Mesenchymal stem cell (in vitro differentiated cells and primary cell): ENCODE measurements around the gene NPHP4.

Experiments used
- DNase-seq: peaks from one replicate; pipeline ENCODE4 v3.0.0-alpha.2; 2013
- H2AFZ ChIP-seq: one replicate; pipeline ENCODE4 v1.6.1; 2013; ENCODE audit warnings: low read depth, mild to moderate bottlenecking, control low read depth, inconsistent platforms, low read length, moderate library complexity
- H2AK5ac ChIP-seq: 2 replicates; pipeline ENCODE4 v1.6.1; 2013; ENCODE audit warnings: low read length, moderate library complexity, mild to moderate bottlenecking, inconsistent platforms; ENCODE audit not compliant: severe bottlenecking
- H2BK120ac ChIP-seq: one replicate; pipeline ENCODE4 v1.6.1; 2013; ENCODE audit warnings: low read depth, mild to moderate bottlenecking, inconsistent platforms, low read length, moderate library complexity
- H2BK12ac ChIP-seq, 2 experiments: one replicate each; pipeline ENCODE4 v1.6.1; 2013; ENCODE audit warnings: inconsistent platforms in 2 of 2, low read length in 2 of 2, mild to moderate bottlenecking in 2 of 2, moderate library complexity in 2 of 2, control low read depth in 1 of 2
- H2BK15ac ChIP-seq: one replicate; pipeline ENCODE4 v1.6.1; 2013; ENCODE audit warnings: mild to moderate bottlenecking, low read depth, inconsistent platforms; ENCODE audit not compliant: poor library complexity, severe bottlenecking
- H2BK5ac ChIP-seq: 2 replicates; pipeline ENCODE4 v1.6.1; 2013; ENCODE audit warnings: low read depth, mild to moderate bottlenecking, low read length, control low read depth, inconsistent platforms; ENCODE audit not compliant: poor library complexity, severe bottlenecking
- H3K14ac ChIP-seq, 2 experiments: one replicate each; pipeline ENCODE4 v1.6.1; 2013; ENCODE audit warnings: inconsistent platforms in 2 of 2, low read length in 2 of 2, control low read depth in 1 of 2, mild to moderate bottlenecking in 1 of 2, moderate library complexity in 1 of 2
- H3K18ac ChIP-seq, 2 experiments: one replicate each; pipeline ENCODE4 v1.6.1; 2013; ENCODE audit warnings: inconsistent platforms in 2 of 2, low read length in 2 of 2, control low read depth in 1 of 2, low read depth in 1 of 2, mild to moderate bottlenecking in 1 of 2
- H3K23ac ChIP-seq, 2 experiments: one replicate each; pipeline ENCODE4 v1.6.1; 2013; ENCODE audit warnings: inconsistent platforms in 2 of 2, low read length in 2 of 2, mild to moderate bottlenecking in 2 of 2, moderate library complexity in 2 of 2, control low read depth in 1 of 2
- H3K27ac ChIP-seq: 2 replicates; pipeline ENCODE4 v1.5.1; 2013; ENCODE audit warnings: mild to moderate bottlenecking, moderate library complexity, low read length, control low read depth, inconsistent platforms; ENCODE audit not compliant: poor library complexity, severe bottlenecking
- H3K27me3 ChIP-seq, 2 experiments: 2 replicates each; pipeline versions ENCODE4 v1.6.1 to v1.7.0; 2013; ENCODE audit warnings: low read length in 2 of 2, mild to moderate bottlenecking in 2 of 2, moderate library complexity in 2 of 2, control low read depth in 1 of 2, inconsistent platforms in 1 of 2; ENCODE audit not compliant: control insufficient read depth in 1 of 2, insufficient read depth in 1 of 2
- H3K36me3 ChIP-seq, 2 experiments: 2 replicates each; pipeline versions ENCODE4 v1.6.1 to v1.7.0; 2013; ENCODE audit warnings: low read length in 2 of 2, control low read depth in 1 of 2, inconsistent platforms in 1 of 2, low read depth in 1 of 2, mild to moderate bottlenecking in 1 of 2; ENCODE audit not compliant: insufficient read depth in 2 of 2, control insufficient read depth in 1 of 2
- H3K4ac ChIP-seq, 2 experiments: one replicate each; pipeline ENCODE4 v1.6.1; 2013; ENCODE audit warnings: inconsistent platforms in 2 of 2, low read length in 2 of 2, mild to moderate bottlenecking in 2 of 2, moderate library complexity in 2 of 2, control low read depth in 1 of 2, low read depth in 1 of 2
- H3K4me1 ChIP-seq: 2 replicates; pipeline ENCODE4 v1.6.1; 2013; ENCODE audit warnings: low read depth, low read length, control low read depth; ENCODE audit not compliant: control insufficient read depth, insufficient read depth
- H3K4me2 ChIP-seq: 2 replicates; pipeline ENCODE4 v1.6.1; 2013; ENCODE audit warnings: low read length, mild to moderate bottlenecking, inconsistent platforms; ENCODE audit not compliant: poor library complexity, severe bottlenecking
- H3K4me3 ChIP-seq, 2 experiments: 2 replicates each; pipeline versions ENCODE4 v1.5.1 to v1.7.0; 2013; ENCODE audit warnings: low read length in 2 of 2, mild to moderate bottlenecking in 2 of 2, control low read depth in 1 of 2, low read depth in 1 of 2; ENCODE audit not compliant: insufficient read depth in 1 of 2
- H3K79me1 ChIP-seq: replicated peaks from 2 replicates; pipeline ENCODE4 v1.6.1; 2013; ENCODE audit warnings: mild to moderate bottlenecking, control low read depth, low read length, inconsistent platforms; ENCODE audit not compliant: poor library complexity, severe bottlenecking
- H3K9ac ChIP-seq: 2 replicates; pipeline ENCODE4 v1.7.0; 2013; ENCODE audit warnings: mild to moderate bottlenecking, low read length, moderate library complexity
- H3K9me3 ChIP-seq: 2 replicates; pipeline ENCODE4 v1.7.0; 2013; ENCODE audit warnings: mild to moderate bottlenecking, low read length; ENCODE audit not compliant: control insufficient read depth
- H4K8ac ChIP-seq: one replicate; pipeline ENCODE4 v1.6.1; 2013; ENCODE audit warnings: inconsistent platforms, mild to moderate bottlenecking, low read length, moderate library complexity
- H4K91ac ChIP-seq: one replicate; pipeline ENCODE4 v1.6.1; 2013; ENCODE audit warnings: mild to moderate bottlenecking, low read length, inconsistent platforms
- WGBS: methylation state at CpG from one replicate; pipeline ENCODE4 v1.1.7; 2013; ENCODE audit warnings: mixed read lengths; 5-methylcytosine and 5-hydroxymethylcytosine counted together

NPHP4 gene

DNA sequence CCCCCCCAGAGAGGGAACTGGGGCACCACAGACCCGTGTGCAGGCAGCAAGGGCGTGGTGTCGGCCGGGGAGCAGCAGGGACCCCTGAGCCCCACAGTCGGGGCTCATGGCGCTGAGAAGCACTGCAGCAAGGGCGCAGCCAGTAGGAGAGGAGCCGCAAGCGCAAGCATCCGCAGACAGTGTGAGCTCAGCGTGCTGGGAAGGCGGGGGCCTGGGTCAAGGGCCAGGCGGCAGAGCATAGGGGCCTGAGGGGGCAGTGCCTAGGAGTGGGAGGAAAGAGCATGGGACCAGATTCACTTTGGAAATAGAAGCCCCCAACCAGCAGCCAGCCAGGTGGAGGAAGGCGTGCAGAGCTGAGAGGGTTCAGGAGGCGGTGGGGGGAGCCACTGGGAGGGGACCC lies 46.8 kb upstream of the NPHP4 start:
- peaks cover 33 to 41% of the 10 kb centered on the region in 2 experiments for H3K27me3 ChIP-seq
- H2BK12ac ChIP-seq: no peak overlapping the region
- H3K9ac ChIP-seq: no peak overlapping the region
- no peak overlapping the region for H3K23ac ChIP-seq
- H2AFZ ChIP-seq: no peak overlapping the region
- no peak overlapping the region for H2BK120ac ChIP-seq
- H3K4me1 ChIP-seq: peaks cover 10% of the 10 kb centered on the region
- no peaks in the 10 kb centered on the region for H3K79me1 ChIP-seq
- no peak overlapping the region for H2BK15ac ChIP-seq
- H2BK5ac ChIP-seq: no peak overlapping the region
- no peak overlapping the region for H4K91ac ChIP-seq
- 88% methylated on average over 15 of the region's 15 CpGs for WGBS
- DNase-seq: no peak
- no peak overlapping the region for H3K4me3 ChIP-seq
- H3K27ac ChIP-seq: no peak overlapping the region
- H3K4me2 ChIP-seq: no peak overlapping the region
- H3K18ac ChIP-seq: no peak overlapping the region
- no peak overlapping the region for H3K14ac ChIP-seq
- no peak overlapping the region for H3K4ac ChIP-seq
- no peak overlapping the region for H4K8ac ChIP-seq
- no peaks in the 10 kb centered on the region for H3K9me3 ChIP-seq
- no peaks in the 10 kb centered on the region for H3K36me3 ChIP-seq
- no peak overlapping the region for H2AK5ac ChIP-seq

DNA sequence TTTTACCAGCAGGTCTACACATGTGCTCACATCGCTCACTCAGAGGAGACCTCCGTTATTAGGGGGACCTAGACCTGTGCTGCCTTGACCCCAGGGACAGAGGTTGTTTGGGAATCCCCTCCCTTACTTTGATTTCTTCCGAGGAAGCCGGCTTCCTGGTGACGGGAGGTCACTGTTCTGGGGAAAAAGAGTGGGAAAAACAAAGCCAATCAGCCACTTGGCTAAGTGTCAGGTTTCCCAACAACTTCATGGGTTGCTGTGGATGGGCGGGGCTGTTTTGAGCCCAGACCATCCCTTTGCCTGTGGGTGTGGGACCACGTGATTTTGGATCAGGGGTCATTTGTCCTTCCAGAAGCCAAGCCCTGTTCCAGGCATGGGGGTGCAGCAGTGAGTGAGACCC lies 46.4 kb upstream of the NPHP4 start:
- no peak overlapping the region for H3K27ac ChIP-seq
- H3K36me3 ChIP-seq: no peaks in the 10 kb centered on the region

GRCh38 chr1:6037338-6037762 lies 45.1 kb upstream of the NPHP4 start:
- Histone ChIP-seq H2BK120ac (no peak overlapping the region), H3K36me3 (no peaks in the 10 kb centered on the region), H3K4ac (no peak overlapping the region), H3K79me1 (no peaks in the 10 kb centered on the region), H3K23ac (no peak overlapping the region), H3K27me3 (peaks cover 45 to 49% of the 10 kb centered on the region in 2 experiments), H3K9ac (no peak overlapping the region), H3K4me2 (no peak overlapping the region), H3K4me3 (no peak overlapping the region), H4K91ac (no peak overlapping the region), H2AK5ac (no peak overlapping the region), H3K4me1 (peaks cover 10% of the 10 kb centered on the region), H4K8ac (no peak overlapping the region), H3K18ac (no peak overlapping the region), H2AFZ (no peak overlapping the region), H2BK15ac (no peak overlapping the region), H2BK5ac (no peak overlapping the region), H3K14ac (no peak overlapping the region), H3K27ac (no peak overlapping the region), H2BK12ac (no peak overlapping the region), H3K9me3 (no peaks in the 10 kb centered on the region)
- DNase-seq: peak; percentile 58
- 10% methylated on average over 9 of the region's 9 CpGs for WGBS

More for the DNA sequence above, 46.4 kb upstream of the NPHP4 start:
- H2AFZ ChIP-seq: no peak overlapping the region
- no peak overlapping the region for H2BK120ac ChIP-seq
- peaks cover 38 to 45% of the 10 kb centered on the region in 2 experiments for H3K27me3 ChIP-seq
- H3K9ac ChIP-seq: no peak overlapping the region
- no peak overlapping the region for H4K8ac ChIP-seq
- H2AK5ac ChIP-seq: no peak overlapping the region
- DNase-seq: no peak
- H3K4me2 ChIP-seq: no peak overlapping the region
- H3K4me3 ChIP-seq: no peak overlapping the region
- WGBS: 78% methylated on average over 7 of the region's 7 CpGs
- no peak overlapping the region for H4K91ac ChIP-seq
- H2BK5ac ChIP-seq: no peak overlapping the region
- H3K23ac ChIP-seq: no peak overlapping the region
- no peaks in the 10 kb centered on the region for H3K79me1 ChIP-seq
- H2BK15ac ChIP-seq: no peak overlapping the region
- no peak overlapping the region for H3K18ac ChIP-seq
- peaks cover 10% of the 10 kb centered on the region for H3K4me1 ChIP-seq
- H3K14ac ChIP-seq: no peak overlapping the region
- H2BK12ac ChIP-seq: no peak overlapping the region
- H3K4ac ChIP-seq: no peak overlapping the region
- no peaks in the 10 kb centered on the region for H3K9me3 ChIP-seq

DNA sequence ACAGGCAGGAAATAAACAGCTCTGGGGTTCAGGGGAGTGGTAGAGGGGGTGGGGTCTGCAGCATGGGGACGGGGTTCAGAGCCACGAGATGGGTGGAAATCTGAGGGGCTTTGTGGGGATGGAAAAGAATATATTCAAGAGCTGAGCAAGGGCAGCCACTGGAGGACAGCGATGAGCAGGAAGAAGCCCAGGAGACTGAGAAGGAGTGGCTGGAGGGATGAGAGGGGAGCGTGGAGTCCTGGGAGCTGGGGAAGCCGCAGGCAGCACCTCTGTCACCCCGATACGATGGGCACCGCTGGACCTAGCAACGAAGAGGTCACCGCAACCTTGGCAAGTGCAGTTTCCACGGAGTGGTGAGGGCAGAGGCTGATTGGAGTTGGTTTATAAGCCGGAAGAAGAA lies 43.5 kb upstream of the NPHP4 start:
- Histone ChIP-seq H3K79me1 (no peaks in the 10 kb centered on the region), H3K9me3 (no peaks in the 10 kb centered on the region), H3K18ac (no peak overlapping the region), H2BK12ac (no peak overlapping the region), H3K4ac (no peak overlapping the region), H2BK5ac (no peak overlapping the region), H3K27ac (no peak overlapping the region), H3K9ac (no peak overlapping the region), H3K4me3 (no peak overlapping the region), H3K4me2 (no peak overlapping the region), H2BK120ac (no peak overlapping the region), H3K27me3 (peaks cover 31 to 46% of the 10 kb centered on the region in 2 experiments), H3K4me1 (peaks cover 10% of the 10 kb centered on the region), H2AFZ (no peak overlapping the region), H2BK15ac (no peak overlapping the region), H2AK5ac (no peak overlapping the region), H3K36me3 (no peaks in the 10 kb centered on the region), H3K14ac (no peak overlapping the region), H3K23ac (no peak overlapping the region), H4K8ac (no peak overlapping the region), H4K91ac (no peak overlapping the region)
- no peak for DNase-seq
- 77% methylated on average over 12 of the region's 12 CpGs for WGBS
